ENCODE data around the gene NDUFS7.

The NDUFS7 gene

DNA sequence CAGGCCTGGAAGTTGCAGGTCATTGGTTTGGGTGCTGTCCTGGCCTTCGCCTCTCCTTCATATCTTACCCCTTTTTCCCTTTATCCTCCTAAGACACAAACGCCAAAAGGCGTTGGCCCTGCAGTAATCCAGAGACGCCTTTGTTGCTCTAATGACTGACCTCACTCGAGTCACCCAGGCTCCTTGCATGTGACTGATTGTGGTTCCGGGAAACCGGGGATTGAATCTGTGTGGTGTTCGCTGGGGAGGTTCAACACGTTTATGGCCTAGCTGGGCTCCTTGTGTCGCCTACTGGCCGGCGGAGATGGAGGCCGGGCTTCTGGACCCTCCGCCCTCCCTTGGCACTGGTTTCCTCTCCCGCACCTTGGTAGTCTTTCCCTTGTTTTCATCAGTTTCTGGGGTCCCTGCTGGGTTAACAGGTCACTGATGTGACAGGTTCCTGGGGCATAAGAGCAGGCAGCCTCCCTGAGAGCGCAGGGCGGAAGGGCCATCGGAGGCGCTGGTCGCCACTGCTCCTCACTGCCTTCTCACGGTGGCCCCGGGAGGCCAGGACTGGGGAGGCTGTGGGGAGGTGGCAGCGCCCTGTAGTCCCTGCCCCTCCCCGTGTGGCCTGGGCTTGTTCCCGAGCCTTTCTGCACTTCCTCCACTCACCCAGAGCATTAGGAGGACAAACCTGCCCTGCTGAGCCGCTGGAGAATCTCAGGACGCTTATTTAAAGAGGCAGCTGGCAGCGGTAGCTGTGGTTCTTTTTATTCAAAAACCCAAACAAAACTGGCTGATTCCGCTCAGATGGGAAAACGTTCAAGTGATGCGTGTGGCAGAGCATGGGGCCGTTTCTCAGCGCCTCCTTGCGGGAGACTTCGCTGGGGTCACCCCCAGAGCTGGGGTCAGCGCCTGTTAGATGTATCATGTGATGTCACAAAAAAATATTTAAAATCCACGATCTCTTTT, 18.1 kb upstream of the NDUFS7 start:
- no peak for DNase-seq

DNA sequence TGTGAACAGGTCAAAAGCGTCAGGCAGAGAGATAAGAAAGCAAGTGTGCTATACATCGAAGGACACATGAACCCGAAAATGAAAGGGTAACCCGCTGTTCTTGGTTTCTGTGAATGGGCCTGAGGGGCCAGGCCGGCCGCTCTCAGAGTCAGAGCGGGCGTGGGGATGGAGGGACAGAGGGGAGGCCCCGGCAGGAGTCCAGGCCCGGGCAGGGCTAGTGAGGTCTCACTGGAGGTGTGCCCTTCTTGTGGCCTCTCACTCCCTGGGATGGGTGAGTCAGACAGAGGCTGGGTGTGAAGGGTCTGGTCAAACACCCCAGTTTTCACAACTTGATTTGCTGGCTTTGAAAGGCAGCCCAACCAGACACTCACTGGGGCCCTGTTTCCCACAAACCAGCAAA, 17.4 kb upstream of the NDUFS7 start:
- DNase-seq, result no peak

DNA sequence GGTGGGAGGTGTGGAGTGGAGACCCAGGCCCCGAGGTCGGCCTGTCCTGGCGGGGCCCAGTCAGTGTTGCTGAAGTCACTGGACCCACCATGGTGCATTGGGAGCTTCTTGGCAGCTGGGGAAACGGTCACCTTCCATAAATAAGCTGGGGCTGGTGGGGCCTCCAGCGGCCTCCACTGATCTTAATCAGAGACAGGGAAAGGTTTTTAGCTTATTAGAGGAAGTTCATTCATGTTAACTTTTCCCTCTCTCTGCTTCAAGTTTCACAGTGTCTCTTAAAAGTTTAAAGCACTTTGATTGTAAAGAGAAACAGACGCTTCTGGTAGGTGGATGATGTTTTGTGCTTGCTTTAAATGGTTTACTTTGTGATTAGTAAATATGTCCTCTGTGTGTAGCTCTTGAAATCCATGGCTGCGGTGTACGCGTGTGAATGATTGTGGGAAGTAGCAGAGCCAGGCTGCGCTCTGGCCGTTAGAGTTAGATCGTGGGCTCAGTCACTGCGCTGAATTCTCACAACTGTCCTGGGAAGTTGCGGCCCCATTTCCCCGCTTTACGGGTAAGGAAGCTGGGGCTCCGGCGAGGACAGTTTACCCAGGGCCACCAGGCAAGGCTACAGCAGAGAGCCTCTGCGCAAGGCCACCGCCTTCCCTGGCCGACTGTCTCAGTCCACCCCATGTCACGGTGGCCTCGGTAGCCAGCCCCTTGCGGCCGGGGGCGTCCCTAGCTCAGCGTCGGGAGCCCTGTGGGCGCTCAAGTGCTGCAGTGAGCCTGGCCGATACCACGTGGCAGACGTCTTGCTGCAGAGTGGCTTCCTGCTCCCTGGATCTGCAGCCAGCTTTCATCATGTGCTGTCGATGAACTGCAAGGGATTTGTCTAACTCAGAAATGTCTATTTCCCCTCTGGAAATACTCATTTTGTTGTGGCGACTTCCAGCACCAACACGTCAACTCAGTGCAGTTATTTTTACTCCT, 16.5 kb upstream of the NDUFS7 start:
- no peak for DNase-seq

DNA sequence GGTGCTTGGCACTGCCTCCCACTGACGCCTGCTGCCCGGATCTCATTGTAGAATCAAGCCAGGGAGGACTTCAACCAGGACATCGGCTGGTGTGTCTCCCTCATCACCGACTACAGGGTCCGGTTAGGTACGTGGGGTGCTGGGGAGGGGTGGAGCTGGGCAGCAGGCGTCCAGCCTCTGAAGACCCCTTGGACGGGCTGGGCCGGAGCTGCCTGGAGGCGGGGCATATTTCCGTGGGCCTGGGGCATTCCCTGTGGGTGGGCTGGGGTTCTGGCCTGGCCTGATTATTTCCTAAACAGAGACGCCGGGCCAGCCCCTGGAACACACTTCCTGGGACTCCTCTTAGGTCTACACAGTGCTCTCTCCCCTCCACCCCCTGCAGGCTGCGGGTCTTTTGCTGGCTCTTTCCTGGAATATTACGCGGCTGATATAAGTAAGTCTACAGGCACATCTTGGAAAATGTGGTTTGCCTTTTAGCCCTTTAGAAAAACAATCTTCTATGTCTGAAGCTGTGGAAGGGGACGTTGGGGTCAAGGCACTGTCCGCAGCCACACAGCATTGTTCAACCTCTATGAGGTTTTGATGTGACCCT, 14.4 kb upstream of the NDUFS7 start:
- no peak for DNase-seq

DNA sequence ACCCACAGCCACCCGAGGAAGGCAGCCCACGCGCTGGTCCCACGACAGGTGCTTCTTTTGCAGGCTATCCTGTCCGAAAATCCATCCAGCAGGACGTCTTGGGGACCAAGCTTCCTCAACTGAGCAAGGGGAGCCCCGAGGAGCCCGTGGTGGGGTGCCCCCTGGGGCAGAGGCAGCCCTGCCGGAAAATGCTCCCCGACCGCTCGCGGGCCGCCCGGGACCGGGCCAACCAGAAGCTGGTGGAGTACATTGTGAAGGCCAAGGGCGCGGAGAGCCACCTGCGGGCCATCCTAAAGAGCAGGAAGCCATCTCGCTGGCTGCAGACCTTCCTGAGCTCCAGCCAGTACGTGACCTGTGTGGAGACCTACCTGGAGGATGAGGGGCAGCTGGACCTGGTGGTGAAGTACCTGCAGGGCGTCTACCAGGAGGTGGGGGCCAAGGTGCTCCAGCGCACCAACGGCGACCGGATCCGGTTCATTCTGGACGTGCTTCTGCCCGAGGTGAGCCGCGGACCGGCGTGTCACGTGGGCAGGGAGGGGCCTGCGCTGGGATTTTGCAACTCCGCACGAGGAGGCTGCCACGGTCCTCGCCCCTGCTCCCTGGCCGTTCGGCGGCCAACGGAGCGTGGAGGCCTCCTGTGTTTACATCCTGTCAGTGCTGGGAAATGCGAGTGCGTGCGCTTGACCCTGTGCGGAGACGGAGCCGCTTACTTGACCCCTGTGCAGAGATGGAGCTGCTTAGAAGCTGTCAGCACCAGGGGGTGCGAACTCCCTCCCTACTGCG, 12.9 kb upstream of the NDUFS7 start:
- no peak for DNase-seq

DNA sequence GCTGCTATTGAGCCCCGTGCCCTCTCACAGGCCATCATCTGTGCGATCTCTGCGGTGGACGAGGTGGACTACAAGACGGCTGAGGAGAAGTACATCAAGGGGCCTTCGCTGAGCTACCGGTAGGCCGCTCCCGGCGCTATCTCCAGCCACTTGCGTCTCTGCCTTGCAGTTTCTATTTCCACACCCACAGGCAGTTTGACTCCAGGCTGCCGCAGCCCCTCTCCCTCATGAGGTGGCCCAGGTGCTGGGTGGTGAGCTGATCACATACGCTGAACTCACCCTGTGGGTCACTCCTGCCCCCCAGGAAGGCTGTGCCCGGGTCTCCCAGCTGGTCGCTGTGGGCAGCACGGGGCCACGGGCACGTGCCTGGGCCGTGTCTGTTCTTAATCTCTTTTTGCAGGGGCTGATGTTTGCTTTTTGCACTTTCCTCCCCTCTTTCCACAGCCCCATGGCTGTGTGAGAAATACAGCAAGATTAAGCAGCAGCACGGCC, 10.6 kb upstream of the NDUFS7 start:
- DNase-seq, result no peak

DNA sequence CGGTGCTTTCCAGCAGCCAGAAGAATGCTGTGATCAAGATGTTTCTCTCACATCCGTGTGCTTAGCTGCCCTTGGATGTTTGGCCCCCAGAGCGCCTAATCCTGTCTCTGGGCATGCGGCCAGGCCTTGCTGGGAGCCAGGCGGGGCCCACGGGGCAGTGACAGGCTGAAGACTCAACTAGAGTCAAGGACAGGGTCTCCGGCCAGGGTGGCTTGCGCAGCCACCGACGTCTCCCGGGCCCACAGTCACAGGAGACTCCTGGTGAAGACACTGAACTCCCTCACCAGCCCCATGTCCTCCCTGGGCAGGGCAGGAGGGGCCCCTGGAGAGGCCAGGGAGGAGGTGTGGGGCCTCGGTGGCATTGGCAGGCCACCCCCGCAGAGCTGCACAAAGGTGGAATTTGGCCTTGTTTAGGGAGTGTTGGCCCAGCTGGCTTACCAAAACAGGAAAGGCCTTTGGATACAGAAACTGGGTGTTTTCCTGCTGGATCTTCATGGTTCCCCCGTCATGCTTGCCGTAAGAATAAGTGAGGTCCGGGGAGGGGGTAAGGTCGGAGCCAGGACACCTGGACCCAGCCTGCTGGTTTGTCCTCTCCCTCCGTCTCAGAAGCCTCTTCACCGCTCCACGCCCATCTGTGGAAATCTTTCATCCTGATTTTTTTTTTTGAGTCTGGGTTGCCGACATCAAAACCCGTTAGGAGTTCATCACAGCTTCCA, 10.0 kb upstream of the NDUFS7 start:
- no peak for DNase-seq

DNA sequence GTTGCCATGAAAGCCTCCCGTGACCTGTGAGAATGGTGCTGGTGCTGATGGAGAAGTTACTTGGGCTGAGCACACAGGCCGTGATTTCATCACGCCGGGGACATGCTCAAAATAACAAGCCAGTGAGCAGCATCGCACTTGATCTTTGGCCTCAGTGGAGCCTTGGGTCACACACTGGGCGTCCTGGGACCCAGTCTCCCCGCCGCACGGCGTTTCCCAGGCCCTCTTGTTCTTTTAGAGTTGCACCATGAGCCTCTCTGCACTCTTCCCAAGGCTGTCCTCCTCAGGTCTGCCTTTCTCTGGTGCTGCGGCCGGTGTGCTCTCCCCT, 9.5 kb upstream of the NDUFS7 start:
- no peak for DNase-seq

DNA sequence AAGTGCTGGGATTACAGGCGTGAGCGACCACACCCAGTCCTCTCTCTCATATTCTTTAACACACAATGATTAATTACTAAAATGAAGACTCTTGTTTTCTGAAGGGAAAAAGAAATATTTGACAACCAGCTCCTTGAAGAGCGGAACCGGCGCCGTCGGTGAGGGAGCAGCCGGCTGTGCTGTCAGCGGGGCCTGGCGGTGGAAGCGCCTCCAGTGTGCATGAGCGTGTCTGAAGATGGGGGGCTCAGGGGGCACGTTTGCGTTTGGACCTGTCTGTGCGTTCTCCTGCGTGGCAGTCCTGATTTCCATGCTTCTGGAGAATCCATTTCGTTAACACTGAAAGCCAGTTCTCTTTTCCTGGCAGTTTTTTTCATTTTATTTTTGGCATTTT, 7.3 kb upstream of the NDUFS7 start:
- DNase-seq, result no peak

DNA sequence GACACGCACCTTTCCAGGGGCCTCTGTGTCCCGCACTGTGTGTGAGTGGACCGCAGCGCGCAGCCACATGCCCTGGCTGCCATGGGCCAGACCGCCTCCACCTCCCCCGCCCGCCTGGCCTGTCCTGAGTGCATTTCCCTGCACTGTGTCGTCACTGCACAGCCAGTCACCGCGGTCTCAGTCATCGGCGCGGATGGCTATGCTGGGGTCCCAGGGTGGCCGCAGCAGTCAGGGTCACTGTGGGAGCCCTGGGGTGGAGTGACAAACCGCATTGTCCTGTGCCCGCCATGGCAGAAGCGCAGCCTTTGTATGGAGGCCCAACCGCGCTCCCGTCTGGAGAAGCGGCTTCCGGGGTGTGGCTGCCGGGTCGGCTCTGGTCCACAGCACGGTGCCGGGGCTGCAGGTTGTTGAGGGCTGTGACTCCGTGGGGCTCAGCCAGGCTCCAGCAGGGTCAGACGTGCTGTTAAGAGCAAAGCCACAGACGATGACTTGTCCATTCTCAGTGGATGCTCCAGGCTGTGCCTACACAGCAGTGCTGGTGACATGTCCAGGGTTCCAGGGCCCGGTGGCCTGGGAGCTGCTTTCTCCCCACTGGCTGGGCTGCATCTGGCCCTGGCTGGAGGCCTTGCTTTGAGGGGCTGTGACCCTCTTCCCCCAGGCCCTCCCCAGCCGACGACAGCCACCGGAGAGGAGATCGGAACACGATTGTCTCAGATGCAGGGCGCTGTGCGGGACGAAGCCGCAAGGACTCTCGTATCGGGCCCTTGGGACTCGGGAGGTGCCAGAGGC, 6.3 kb upstream of the NDUFS7 start:
- no peak for DNase-seq

DNA sequence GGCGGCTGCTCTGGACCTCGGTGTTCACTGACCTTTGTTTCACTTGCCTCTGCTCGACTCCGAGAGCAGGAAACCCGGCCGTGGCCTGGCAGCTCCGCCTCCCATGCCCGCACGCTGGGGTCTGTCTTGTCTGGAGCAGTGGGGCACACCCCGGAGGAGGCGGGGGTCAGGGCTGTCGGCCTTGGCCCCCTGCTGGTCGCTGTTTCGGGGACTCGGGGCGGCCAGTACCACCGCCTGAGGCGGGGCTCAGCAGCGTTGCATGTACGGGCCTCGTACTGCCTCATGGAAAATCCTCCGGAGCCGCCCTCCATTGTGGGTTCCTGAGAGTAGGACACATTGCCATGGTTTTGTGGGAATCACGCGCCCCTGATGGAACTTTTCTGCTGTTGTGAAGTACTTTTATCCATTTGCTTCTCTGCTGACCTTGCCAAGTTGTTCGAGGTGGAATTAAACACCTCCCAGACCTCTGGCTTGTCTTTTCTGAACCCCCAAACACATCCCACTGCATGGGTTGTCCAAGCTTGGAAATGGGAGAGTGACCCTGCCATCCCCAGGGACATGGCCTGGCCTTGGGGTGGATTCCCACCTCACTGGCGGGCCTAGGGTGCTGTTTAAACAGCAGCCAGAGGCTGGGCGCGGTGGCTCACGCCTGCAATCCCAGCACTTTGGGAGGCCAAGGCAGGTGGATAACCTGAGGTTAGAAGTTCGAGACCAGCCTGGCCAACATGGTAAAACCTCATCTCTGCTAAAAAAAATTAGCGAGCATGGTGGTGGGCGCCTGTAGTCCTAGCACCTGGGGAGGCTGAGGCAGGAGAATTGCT, 5.5 kb upstream of the NDUFS7 start:
- no peak for DNase-seq

DNA sequence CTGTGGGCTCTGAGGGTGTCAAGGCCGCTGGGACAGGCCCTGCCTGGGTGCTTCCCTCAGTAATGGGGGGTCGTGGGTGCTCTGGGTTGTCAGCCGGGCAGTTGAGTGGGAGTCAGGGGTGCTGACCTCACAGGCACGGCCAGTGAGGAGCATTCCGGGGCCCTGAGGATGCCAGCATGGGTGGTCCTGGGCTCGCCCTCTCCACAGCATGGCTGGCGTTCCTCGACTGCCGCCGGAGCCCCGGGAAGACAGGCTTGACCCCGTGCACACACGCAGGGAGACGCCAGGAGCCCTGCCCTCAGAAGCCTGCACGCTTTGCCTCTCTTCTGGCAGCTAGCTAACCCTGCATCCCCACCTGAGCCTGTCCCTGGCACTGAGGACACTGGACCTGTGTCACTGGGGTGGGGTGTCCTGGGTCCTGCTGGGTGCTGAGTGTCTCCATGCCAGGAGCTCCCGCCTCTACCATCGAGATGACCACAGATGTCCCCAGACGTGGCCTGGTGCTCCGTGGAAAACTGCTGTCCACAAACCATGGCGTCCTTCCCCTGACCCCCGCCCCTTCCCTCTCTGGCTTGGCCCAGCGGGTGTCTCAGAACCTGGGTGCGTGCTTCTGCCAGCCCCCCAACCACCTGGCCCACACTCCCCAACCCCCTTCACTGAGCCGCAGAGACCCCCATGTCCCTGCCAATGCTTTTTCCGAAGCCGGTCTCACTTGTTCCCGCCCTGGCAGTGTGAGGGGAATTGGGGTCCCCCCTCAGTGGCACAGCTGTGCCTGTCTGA, 4.4 kb upstream of the NDUFS7 start:
- DNase-seq, result no peak

DNA sequence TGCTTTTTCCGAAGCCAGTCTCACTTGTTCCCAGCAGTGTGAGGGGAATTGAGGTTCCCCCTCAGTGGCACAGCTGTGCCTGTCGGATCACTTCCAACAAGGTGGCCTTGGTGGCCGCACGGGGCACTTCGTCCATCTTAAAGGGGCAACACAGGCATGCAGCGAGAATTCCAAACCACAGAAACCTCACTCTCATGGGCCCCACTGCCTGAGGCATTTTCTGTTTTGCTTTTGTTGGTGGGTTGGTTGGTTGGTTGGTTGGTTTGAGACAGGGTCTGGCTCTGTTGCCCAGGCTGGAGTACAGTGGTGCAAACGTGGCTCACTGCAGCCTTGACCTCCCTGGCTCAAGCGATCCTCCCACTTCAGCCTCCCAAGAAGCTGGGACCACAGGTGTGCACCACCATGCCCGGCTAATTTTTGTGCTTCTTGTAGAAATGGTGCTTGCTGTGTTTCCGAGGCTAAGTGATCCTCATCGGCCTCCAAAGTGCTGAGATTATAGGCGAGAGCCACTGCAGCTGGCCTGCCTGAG, 3.7 kb upstream of the NDUFS7 start:
- no peak for DNase-seq

DNA sequence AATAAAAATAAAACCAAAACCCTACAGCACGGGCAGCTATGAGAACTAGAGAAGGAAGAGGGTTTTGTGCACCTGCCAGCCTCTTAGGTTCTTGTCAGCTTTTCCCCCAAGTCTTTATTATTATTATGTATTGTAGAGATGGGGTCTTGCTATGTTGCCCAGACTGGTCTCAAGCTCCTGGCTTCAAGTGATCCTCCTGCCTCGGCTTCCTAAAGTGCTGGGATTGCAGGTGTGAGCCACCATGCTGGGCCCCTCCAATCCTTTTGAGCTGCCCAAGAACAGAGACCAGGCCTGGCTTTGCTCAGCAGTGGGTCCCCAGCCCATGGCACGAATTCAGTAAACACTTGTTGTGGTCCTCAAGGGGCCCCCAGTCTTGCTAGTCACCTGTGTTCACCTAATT, 1.5 kb upstream of the NDUFS7 start:
- no peak for DNase-seq

DNA sequence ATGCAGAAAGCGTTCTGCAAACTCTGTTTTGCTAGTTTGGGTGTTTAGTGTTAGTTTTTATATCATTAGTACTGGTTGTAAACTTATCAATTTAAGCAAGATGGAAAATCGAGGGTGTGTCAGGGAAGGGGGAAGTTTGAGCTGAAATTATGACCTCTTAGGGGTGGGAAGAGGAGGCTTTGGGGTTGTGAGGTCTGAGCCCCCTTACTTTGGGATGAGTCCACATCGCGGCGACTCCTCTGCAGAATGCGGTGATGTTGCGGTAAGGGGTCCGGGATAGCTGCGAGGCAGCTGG, 743 bp upstream of the NDUFS7 start:
- DNase-seq, result no peak

DNA sequence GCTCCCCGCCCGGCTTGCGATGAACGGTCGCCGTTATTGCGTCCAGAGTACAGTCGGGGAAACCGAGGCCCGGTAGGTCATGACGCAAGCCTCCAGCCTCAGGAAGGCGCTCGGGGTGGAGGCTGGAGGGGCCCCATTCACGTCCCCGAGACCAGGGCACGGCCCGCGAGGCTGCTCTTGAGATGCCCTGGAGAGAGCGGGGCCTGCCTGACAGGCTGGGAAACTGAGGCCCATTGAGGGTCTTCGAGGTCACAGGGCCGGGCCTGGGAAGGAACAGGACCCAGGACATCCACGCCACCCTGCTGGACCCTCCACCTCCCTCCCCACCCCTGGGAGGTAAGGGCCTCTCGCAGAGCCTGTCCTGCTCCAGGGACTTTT, 367 bp downstream of the NDUFS7 start:
- DNase-seq, result no peak

DNA sequence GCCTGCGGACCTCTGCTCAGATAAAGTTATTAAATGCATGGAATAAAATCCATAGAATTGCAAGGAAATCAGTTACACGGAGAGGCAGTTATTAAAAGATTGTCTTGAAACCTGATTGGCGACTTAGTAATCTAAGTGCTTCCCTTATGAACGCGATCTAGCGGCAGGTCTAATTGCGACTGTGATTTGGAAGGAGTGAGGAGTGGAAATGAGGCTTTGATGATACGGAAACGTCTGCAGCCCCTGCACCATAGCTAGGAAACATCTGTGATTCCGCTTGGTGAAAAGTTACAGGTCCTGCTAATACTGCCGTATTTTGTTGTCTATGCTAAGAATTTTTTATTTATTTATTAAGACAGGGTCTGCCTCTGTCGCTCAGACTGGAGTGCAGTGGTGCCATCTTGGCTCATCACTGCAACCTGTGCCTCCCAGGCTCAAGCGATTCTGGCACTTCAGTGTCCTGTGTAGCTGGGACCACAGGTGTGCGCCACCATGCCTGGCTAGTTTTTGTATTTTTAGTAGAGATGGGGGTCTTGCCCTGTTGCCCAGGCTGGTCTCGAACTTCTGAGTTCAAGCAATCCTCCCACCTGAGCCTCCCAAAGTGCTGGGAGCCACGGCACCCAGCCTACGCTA, 887 bp downstream of the NDUFS7 start:
- no peak for DNase-seq

DNA sequence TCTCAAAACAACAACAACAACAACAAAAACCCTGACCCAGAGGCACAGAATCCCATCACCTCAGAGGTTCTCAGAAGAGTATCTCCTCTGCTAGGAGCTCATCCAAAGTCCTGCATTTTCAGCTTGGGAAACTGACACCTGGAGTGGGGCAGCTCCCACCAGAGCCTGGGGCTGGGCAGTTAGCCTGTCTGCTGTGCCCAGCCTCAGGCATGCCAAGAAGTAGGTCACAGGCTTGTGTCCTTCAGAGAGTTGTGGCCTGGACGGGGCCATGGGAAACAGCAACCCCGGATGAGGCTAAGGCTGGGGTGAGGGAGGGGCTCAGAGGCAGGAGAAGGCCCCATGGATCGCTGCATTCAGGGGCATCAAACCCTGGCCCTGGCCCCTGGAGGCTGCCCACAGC, 2.1 kb downstream of the NDUFS7 start:
- no peak for DNase-seq

All from DMS153 (cell line).